ENCODE measurements around the gene POLD3. TPM values are rescaled to one million over a fixed set of nuclear protein-coding genes. Genes with fewer than 3 reads are reported as not detected.

POLD3 gene
- total and polyA plus RNA-seq, 4 donors, result 7.6 to 21.1 (median 15.0) TPM

- Histone ChIP-seq H3K4me1 (ENCODE audit: control insufficient read depth in 5 of 5, insufficient read depth in 5 of 5, low read length in 5 of 5) (peaks cover 0 to 5% (median 0%) of the 10 kb centered on the region in 5 donors), H3K27ac (ENCODE audit: low read depth in 1 of 2, low read length in 1 of 2) (no peak overlapping the region), H3K9ac (ENCODE audit: insufficient read depth in 1 of 2, low read length in 2 of 2) (no peak overlapping the region), H3K36me3 (ENCODE audit: control insufficient read depth in 4 of 4, insufficient read depth in 4 of 4, low read length in 4 of 4) (no peaks in the 10 kb centered on the region), H3K4me3 (no peak overlapping the region), H3K27me3 (ENCODE audit: control insufficient read depth in 3 of 3, insufficient read depth in 3 of 3, low read length in 2 of 3) (no peaks in the 10 kb centered on the region), H3K9me3 (ENCODE audit: control insufficient read depth in 4 of 4, insufficient read depth in 3 of 4, low read length in 3 of 4) (no peaks in the 10 kb centered on the region)
- TF ChIP-seq CTCF (IDR thresholded peaks at IDR 0.05; ENCODE audit: control extremely low read depth, extremely low read depth), result no peak
- WGBS, 2 donors, result 73 to 76% methylated on average over 4 of the region's 4 CpGs
- DNase-seq, result peak in 1 of 3 donors; percentile 8
- no peak for ATAC-seq (ENCODE audit: insufficient read depth, low FRiP score)
Observed at GRCh38 chr11:74686792-74687191, 94.4 kb downstream of the POLD3 start.

GRCh38 chr11:74687237-74688023, 95.0 kb downstream of the POLD3 start:
- WGBS, 2 donors, result 67 to 83% methylated on average over 6 of the region's 6 CpGs
- H3K27me3 ChIP-seq (ENCODE audit: control insufficient read depth in 3 of 3, insufficient read depth in 3 of 3, low read length in 2 of 3), result no peaks in the 10 kb centered on the region
- no peaks in the 10 kb centered on the region for H3K9me3 ChIP-seq (ENCODE audit: control insufficient read depth in 4 of 4, insufficient read depth in 3 of 4, low read length in 3 of 4)
- H3K4me3 ChIP-seq, result no peak overlapping the region
- no peak overlapping the region for H3K9ac ChIP-seq (ENCODE audit: insufficient read depth in 1 of 2, low read length in 2 of 2)
- H3K27ac ChIP-seq (ENCODE audit: low read depth in 1 of 2, low read length in 1 of 2), result no peak overlapping the region
- no peak for TF ChIP-seq CTCF (IDR thresholded peaks at IDR 0.05; ENCODE audit: control extremely low read depth, extremely low read depth)
- peak in 1 of 3 donors; percentile 1 for DNase-seq
- no peaks in the 10 kb centered on the region for H3K36me3 ChIP-seq (ENCODE audit: control insufficient read depth in 4 of 4, insufficient read depth in 4 of 4, low read length in 4 of 4)
- ATAC-seq (ENCODE audit: insufficient read depth, low FRiP score), result no peak
- peaks cover 0 to 3% (median 0%) of the 10 kb centered on the region in 5 donors for H3K4me1 ChIP-seq (ENCODE audit: control insufficient read depth in 5 of 5, insufficient read depth in 5 of 5, low read length in 5 of 5)

GRCh38 chr11:74689666-74690065, 97.3 kb downstream of the POLD3 start:
- Histone ChIP-seq H3K9me3 (ENCODE audit: control insufficient read depth in 4 of 4, insufficient read depth in 3 of 4, low read length in 3 of 4) (no peaks in the 10 kb centered on the region), H3K27me3 (ENCODE audit: control insufficient read depth in 3 of 3, insufficient read depth in 3 of 3, low read length in 2 of 3) (peaks cover 0 to 3% (median 0%) of the 10 kb centered on the region in 3 donors), H3K36me3 (ENCODE audit: control insufficient read depth in 4 of 4, insufficient read depth in 4 of 4, low read length in 4 of 4) (no peaks in the 10 kb centered on the region), H3K27ac (ENCODE audit: low read depth in 1 of 2, low read length in 1 of 2) (no peak overlapping the region), H3K9ac (ENCODE audit: insufficient read depth in 1 of 2, low read length in 2 of 2) (no peak overlapping the region), H3K4me3 (no peak overlapping the region), H3K4me1 (ENCODE audit: control insufficient read depth in 5 of 5, insufficient read depth in 5 of 5, low read length in 5 of 5) (no peaks in the 10 kb centered on the region)
- WGBS, 2 donors, result 95 to 97% methylated on average over 4 of the region's 4 CpGs
- TF ChIP-seq CTCF (IDR thresholded peaks at IDR 0.05; ENCODE audit: control extremely low read depth, extremely low read depth), result no peak
- ATAC-seq (ENCODE audit: insufficient read depth, low FRiP score) (no peak), DNase-seq (no peak)
